Measurements from ENCODE around the gene SLC43A1. TPM values are rescaled to one million over a fixed set of nuclear protein-coding genes. Genes with fewer than 3 reads are reported as not detected.

The SLC43A1 gene
- total RNA-seq, 1 donor from 2014 or later = 10.4 TPM

- H3K27me3 Mint-ChIP-seq (ENCODE audit: unreplicated experiment) = peaks cover 8% of the 10 kb centered on the region
- no peaks in the 10 kb centered on the region for H3K9me3 Mint-ChIP-seq (ENCODE audit: unreplicated experiment)
- TF ChIP-seq CTCF (IDR thresholded peaks at IDR 0.05; ENCODE audit: unreplicated experiment) = no peak
- H3K36me3 Mint-ChIP-seq (ENCODE audit: low read depth, unreplicated experiment) = no peaks in the 10 kb centered on the region
- no peak for DNase-seq (ENCODE audit: low spot score)
- H3K27ac Mint-ChIP-seq (ENCODE audit: unreplicated experiment) = no peak overlapping the region
- no peak overlapping the region for H3K4me3 Mint-ChIP-seq (ENCODE audit: unreplicated experiment)
- peaks cover 15% of the 10 kb centered on the region for H3K4me1 Mint-ChIP-seq (ENCODE audit: unreplicated experiment)
Measured at GRCh38 chr11:57436031-57436430, 79.5 kb downstream of the SLC43A1 start.

GRCh38 chr11:57434640-57435546 is 80.6 kb downstream of the SLC43A1 start:
- no peak for DNase-seq (ENCODE audit: low spot score)
- no peak for TF ChIP-seq CTCF (IDR thresholded peaks at IDR 0.05; ENCODE audit: unreplicated experiment)
- Mint-ChIP-seq H3K27me3 (ENCODE audit: unreplicated experiment) (peaks cover 8% of the 10 kb centered on the region), H3K27ac (ENCODE audit: unreplicated experiment) (no peak overlapping the region), H3K36me3 (ENCODE audit: low read depth, unreplicated experiment) (no peaks in the 10 kb centered on the region), H3K9me3 (ENCODE audit: unreplicated experiment) (no peaks in the 10 kb centered on the region), H3K4me1 (ENCODE audit: unreplicated experiment) (peaks cover 19% of the 10 kb centered on the region), H3K4me3 (ENCODE audit: unreplicated experiment) (no peak overlapping the region)

Other genes starting within 250 kb of the SLC43A1 start
- 122 TPM for gene TNKS1BP1, start 190.8 kb downstream of the SLC43A1 start, total RNA-seq (ENCODE audit: unreplicated experiment)
- gene SSRP1, start 179.8 kb downstream of the SLC43A1 start, total RNA-seq (ENCODE audit: unreplicated experiment) = 134 TPM
- gene P2RX3, start 177.3 kb downstream of the SLC43A1 start, total RNA-seq (ENCODE audit: unreplicated experiment) = 0.23 TPM
- gene PRG3, start 134.6 kb downstream of the SLC43A1 start, total RNA-seq (ENCODE audit: unreplicated experiment) = not detected
- not detected for gene PRG2, start 125.1 kb downstream of the SLC43A1 start, total RNA-seq (ENCODE audit: unreplicated experiment)
- 17.5 TPM for gene SLC43A3, start 88.6 kb downstream of the SLC43A1 start, total RNA-seq (ENCODE audit: unreplicated experiment)
- gene RTN4RL2, start 55.2 kb downstream of the SLC43A1 start, total RNA-seq (ENCODE audit: unreplicated experiment) = 0.62 TPM
- 60.2 TPM for gene TIMM10, start 15.1 kb upstream of the SLC43A1 start, total RNA-seq (ENCODE audit: unreplicated experiment)
- gene SMTNL1, start 21.9 kb upstream of the SLC43A1 start, total RNA-seq (ENCODE audit: unreplicated experiment) = 45.2 TPM
- gene UBE2L6, start 52.0 kb upstream of the SLC43A1 start, total RNA-seq (ENCODE audit: unreplicated experiment) = 56.2 TPM
- gene SERPING1, start 82.0 kb upstream of the SLC43A1 start, total RNA-seq (ENCODE audit: unreplicated experiment) = 347 TPM
- gene YPEL4, start 134.2 kb upstream of the SLC43A1 start, total RNA-seq (ENCODE audit: unreplicated experiment) = not detected
- 31.1 TPM for gene CLP1, start 142.1 kb upstream of the SLC43A1 start, total RNA-seq (ENCODE audit: unreplicated experiment)
- 78.3 TPM for gene ZDHHC5, start 152.4 kb upstream of the SLC43A1 start, total RNA-seq (ENCODE audit: unreplicated experiment)
- 20.5 TPM for gene MED19, start 196.5 kb upstream of the SLC43A1 start, total RNA-seq (ENCODE audit: unreplicated experiment)
- 51.0 TPM for gene TMX2, start 196.9 kb upstream of the SLC43A1 start, total RNA-seq (ENCODE audit: unreplicated experiment)
- gene SELENOH, start 225.8 kb upstream of the SLC43A1 start, total RNA-seq (ENCODE audit: unreplicated experiment) = 210 TPM
- not detected for gene BTBD18, start 236.1 kb upstream of the SLC43A1 start, total RNA-seq (ENCODE audit: unreplicated experiment)
- 350 TPM for gene CTNND1, start 246.1 kb upstream of the SLC43A1 start, total RNA-seq (ENCODE audit: unreplicated experiment)